GM12878 (cell line): Measurements from ENCODE around the gene PRKG1. TPM values are rescaled to one million over a fixed set of nuclear protein-coding genes. Genes with fewer than 3 reads are reported as not detected.

Source experiments
- ATAC-seq: fragments of 200-7000 bp; cut with Tn5 transposase; 3 replicates; pipeline ENCODE4 v1.9.1; 2020; ENCODE audit warnings: mild to moderate bottlenecking, moderate library complexity
- BruUV-seq: library from RNA; stranded (reverse); fragments of 400-500 nt; replicated peaks from 2 replicates; lab custom pipeline; 2021; lab: Mats Ljungman, UMichigan
- CTCF ChIA-PET: fragments of 300-600 bp; sonication (Branson Sonifier 250); formaldehyde crosslinking; extraction: SDS; loops from one replicate; lab custom pipeline; 2021; ENCODE audit warnings: inconsistent platforms; lab: Yijun Ruan, JAX
- POLR2A ChIA-PET: fragments of 350-600 bp; formaldehyde crosslinking; extraction: SDS; loops from one replicate; lab custom pipeline; 2021; ENCODE audit warnings: inconsistent platforms; lab: Charles Lee
- RAD21 ChIA-PET: fragments of 300-600 bp; sonication (Branson Sonifier 250); formaldehyde crosslinking; loops from one replicate; lab custom pipeline; 2023; ENCODE audit warnings: antibody characterized with exemption; ENCODE audit not compliant: unreplicated experiment; lab: Charles Lee
- SMC1A ChIA-PET: fragments of 300-600 bp; sonication (Branson Sonifier 250); formaldehyde crosslinking; loops from one replicate; lab custom pipeline; 2023; ENCODE audit not compliant: unreplicated experiment, uncharacterized antibody; lab: Charles Lee
- DNase-seq: peaks from one replicate; pipeline ENCODE4 v3.0.0-alpha.2; 2011; ENCODE audit warnings: low read depth, low spot score
- FAIRE-seq: peaks from 3 replicates; lab custom pipeline; 2011; peaks lifted over from hg19 to GRCh38; lab: Jason Lieb, UNC
- H2AFZ ChIP-seq: 2 replicates; pipeline ENCODE4 v1.6.0; 2011; ENCODE audit warnings: low read depth, low read length, control low read depth; ENCODE audit not compliant: control insufficient read depth
- H3K27ac ChIP-seq: 2 replicates; pipeline ENCODE4 v1.5.1; 2011; ENCODE audit warnings: control low read depth; ENCODE audit not compliant: control insufficient read depth, insufficient read depth
- H3K27me3 ChIP-seq, 2 experiments: replicated peaks in 1 of 2; 2 replicates each; pipeline versions ENCODE4 v1.6.0 to v1.6.1; 2011; ENCODE audit warnings: low read length in 1 of 2; ENCODE audit not compliant: control insufficient read depth in 2 of 2, insufficient read depth in 2 of 2
- H3K36me3 ChIP-seq, 2 experiments: 2 replicates each; pipeline ENCODE4 v1.5.1; 2011; ENCODE audit warnings: low read length in 1 of 2; ENCODE audit not compliant: control insufficient read depth in 2 of 2, insufficient read depth in 2 of 2
- H3K4me1 ChIP-seq: 2 replicates; pipeline ENCODE4 v1.6.1; 2011; ENCODE audit warnings: mild to moderate bottlenecking, low read length, moderate library complexity, mixed read lengths; ENCODE audit not compliant: control insufficient read depth, insufficient read depth
- H3K4me2 ChIP-seq: 2 replicates; pipeline ENCODE4 v1.6.0; 2011; ENCODE audit warnings: control low read depth; ENCODE audit not compliant: control insufficient read depth, insufficient read depth
- H3K4me3 ChIP-seq: fragments of 200-600 bp; sonication (generic); 2 replicates; pipeline ENCODE4 v1.5.1; 2016
- H3K79me2 ChIP-seq: 2 replicates; pipeline ENCODE4 v1.6.0; 2011; ENCODE audit warnings: low read length; ENCODE audit not compliant: control insufficient read depth, insufficient read depth
- H3K9ac ChIP-seq: 2 replicates; pipeline ENCODE4 v1.8.0; 2011; ENCODE audit warnings: low read length, control low read depth, mixed read lengths; ENCODE audit not compliant: control insufficient read depth, insufficient read depth
- H3K9me3 ChIP-seq: replicated peaks from 3 replicates; pipeline ENCODE4 v1.5.1; 2011; ENCODE audit warnings: mild to moderate bottlenecking, low read length; ENCODE audit not compliant: control insufficient read depth, insufficient read depth
- H4K20me1 ChIP-seq: 2 replicates; pipeline ENCODE4 v1.6.0; 2011; ENCODE audit not compliant: control insufficient read depth, insufficient read depth
- EP300 ChIP-seq, 2 experiments: fragments of 150-350 bp in 1 of 2; IDR thresholded peaks; 2 replicates each; pipeline ENCODE4 v1.6.1; 2011 to 2012; ENCODE audit warnings: low read depth in 2 of 2, low read length in 2 of 2, borderline replicate concordance in 1 of 2, improper control_type of control experiment in 1 of 2, inconsistent platforms in 1 of 2; ENCODE audit not compliant: control insufficient read depth in 1 of 2
- FOXM1 ChIP-seq: IDR thresholded peaks from 2 replicates; pipeline ENCODE4 v1.6.1; 2012; ENCODE audit warnings: low read depth, mild to moderate bottlenecking, inconsistent platforms, low read length, moderate library complexity
- MTA3 ChIP-seq: IDR thresholded peaks from 2 replicates; pipeline ENCODE4 v1.6.1; 2012; ENCODE audit warnings: low read length, inconsistent platforms, borderline replicate concordance
- NFIC ChIP-seq: IDR thresholded peaks from 2 replicates; pipeline ENCODE4 v1.6.1; 2012; ENCODE audit warnings: low read depth, mild to moderate bottlenecking, inconsistent platforms, low read length, moderate library complexity
- RAD21 ChIP-seq: IDR thresholded peaks from 2 replicates; pipeline ENCODE4 v1.6.1; 2011; ENCODE audit warnings: mild to moderate bottlenecking, low read depth, low read length, moderate library complexity; ENCODE audit not compliant: insufficient read depth
- RBBP5 ChIP-seq: fragments of 200-600 bp; sonication (generic); conservative IDR thresholded peaks from 2 replicates; pipeline ENCODE4 v1.6.1; 2016
- SIX5 ChIP-seq: IDR thresholded peaks from 2 replicates; pipeline ENCODE4 v1.6.1; 2011; ENCODE audit warnings: mild to moderate bottlenecking, low read depth, low read length, moderate library complexity; ENCODE audit not compliant: severe bottlenecking
- SREBF2 ChIP-seq: IDR thresholded peaks from 2 replicates; pipeline ENCODE4 v1.6.1; 2012; ENCODE audit warnings: mild to moderate bottlenecking, low read length
- YY1 ChIP-seq: IDR thresholded peaks from 2 replicates; pipeline ENCODE4 v1.6.1; 2011; ENCODE audit warnings: low read depth, mild to moderate bottlenecking, low read length
- ZNF384 ChIP-seq: IDR thresholded peaks from 2 replicates; pipeline ENCODE4 v1.6.1; 2012; ENCODE audit warnings: low read depth, mild to moderate bottlenecking, low read length, improper control_type of control experiment, borderline replicate concordance
- WGBS: methylation state at CpG from one replicate; pipeline ENCODE4 v1.1.6; 2016; ENCODE audit warnings: low lambda C conversion rate; ENCODE audit not compliant: insufficient replicate concordance, insufficient coverage; ENCODE audit errors: missing lambda C conversion rate; 5-methylcytosine and 5-hydroxymethylcytosine counted together
- in situ Hi-C: fragments of 300-500 bp; cut with MboI; formaldehyde crosslinking; loops from 9 replicates; pipeline ENCODE4 v1.14.3; 2018; ENCODE audit warnings: mixed read lengths
- intact Hi-C: fragments of 100-400 bp; cut with micrococcal nuclease; formaldehyde crosslinking; loops from one replicate; pipeline ENCODE4 v1.14.2; 2022; ENCODE audit not compliant: unreplicated experiment
- polyA plus RNA-seq, 11 experiments: library from polyadenylated mRNA; depleted of rRNA in 4 of 11; unstranded in 6 of 11; stranded (reverse) in 5 of 11; fragments of >200 nt; fragmentation: Nextera tagmentation in 4 of 11; fragmentation: Illumina TruSeq in 1 of 11; extraction: Ambion mirVana in 4 of 11; extraction: Trizol in 1 of 11; gene quantifications; 1 replicate in 1 of 11; 2 replicates in 10 of 11; pipeline versions ENCODE4 v1.2.1 to v1.2.3, GENCODE V29; 2011 to 2016; ENCODE audit warnings: inconsistent platforms in 2 of 11, missing spikeins in 2 of 11, low read depth in 1 of 11
- total RNA-seq, 4 experiments: library from RNA; depleted of rRNA in 3 of 4; stranded (reverse); fragments of >200 nt in 3 of 4; fragmentation: Illumina TruSeq in 1 of 4; extraction: Trizol in 1 of 4; gene quantifications; 2 replicates each; pipeline versions ENCODE4 v1.2.1 to v1.2.3, GENCODE V29; 2013 to 2021
- TF ChIP-seq, protein P1 (sequence below), 3 experiments: IDR thresholded peaks in 2 of 3; conservative IDR thresholded peaks in 1 of 3; 2 replicates each; pipeline ENCODE4 v1.5.1; 2011; ENCODE audit warnings: low read depth in 3 of 3, low read length in 3 of 3, mild to moderate bottlenecking in 3 of 3, control low read depth in 2 of 3, moderate library complexity in 2 of 3, inconsistent platforms in 1 of 3, mixed read lengths in 1 of 3; ENCODE audit not compliant: control insufficient read depth in 2 of 3, insufficient read depth in 1 of 3; ENCODE audit errors: extremely low read depth in 1 of 3

Gene PRKG1
- total and polyA plus RNA-seq, 10 of the 15 experiments (the other 5 are each of a cell fraction or from before 2014, with no cell fraction given), result 0.04 to 0.05 TPM; not detected in 8

- no peak overlapping the region for H3K4me2 ChIP-seq
- no peak overlapping the region for H3K4me3 ChIP-seq
- no peaks in the 10 kb centered on the region for H4K20me1 ChIP-seq
- H3K4me1 ChIP-seq, result no peaks in the 10 kb centered on the region
- intact Hi-C loops, result no loop called here
- no peaks in the 10 kb centered on the region; a peak in 1 of 4 replicates for H3K27me3 ChIP-seq
- H3K9me3 ChIP-seq, result no peaks in the 10 kb centered on the region
- no peak overlapping the region for H2AFZ ChIP-seq
- TF ChIP-seq SREBF2 (no peak), EP300 (IDR thresholded peaks at IDR 0.05; ENCODE audit: borderline replicate concordance in 1 of 2, control insufficient read depth in 1 of 2, low read depth in 2 of 2, low read length in 2 of 2) (no peak), FOXM1 (no peak), ZNF384 (no peak), MTA3 (no peak), RAD21 (no peak), SIX5 (no peak), YY1 (no peak), NFIC (no peak), RBBP5 (no peak)
- TF ChIP-seq, protein P1, sequence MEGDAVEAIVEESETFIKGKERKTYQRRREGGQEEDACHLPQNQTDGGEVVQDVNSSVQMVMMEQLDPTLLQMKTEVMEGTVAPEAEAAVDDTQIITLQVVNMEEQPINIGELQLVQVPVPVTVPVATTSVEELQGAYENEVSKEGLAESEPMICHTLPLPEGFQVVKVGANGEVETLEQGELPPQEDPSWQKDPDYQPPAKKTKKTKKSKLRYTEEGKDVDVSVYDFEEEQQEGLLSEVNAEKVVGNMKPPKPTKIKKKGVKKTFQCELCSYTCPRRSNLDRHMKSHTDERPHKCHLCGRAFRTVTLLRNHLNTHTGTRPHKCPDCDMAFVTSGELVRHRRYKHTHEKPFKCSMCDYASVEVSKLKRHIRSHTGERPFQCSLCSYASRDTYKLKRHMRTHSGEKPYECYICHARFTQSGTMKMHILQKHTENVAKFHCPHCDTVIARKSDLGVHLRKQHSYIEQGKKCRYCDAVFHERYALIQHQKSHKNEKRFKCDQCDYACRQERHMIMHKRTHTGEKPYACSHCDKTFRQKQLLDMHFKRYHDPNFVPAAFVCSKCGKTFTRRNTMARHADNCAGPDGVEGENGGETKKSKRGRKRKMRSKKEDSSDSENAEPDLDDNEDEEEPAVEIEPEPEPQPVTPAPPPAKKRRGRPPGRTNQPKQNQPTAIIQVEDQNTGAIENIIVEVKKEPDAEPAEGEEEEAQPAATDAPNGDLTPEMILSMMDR (IDR thresholded peaks at IDR 0.05 in 2 of 3, conservative IDR thresholded peaks at IDR 0.05 in 1 of 3; ENCODE audit: control insufficient read depth in 2 of 3, extremely low read depth in 1 of 3, insufficient read depth in 1 of 3, low read depth in 3 of 3, low read length in 3 of 3), result no peak
- DNase-seq (no peak), FAIRE-seq (no peak), ATAC-seq (no peak)
- RAD21 ChIA-PET, result no interaction called here
- BruUV-seq, result no TSS peak
- POLR2A ChIA-PET, result interaction anchor here (0.6 kb wide), 1 partner anchor 25 kb away, joined by 4 read pairs; no protein-coding TSS in a partner anchor
- 44% methylated on average over 4 of the region's 4 CpGs for WGBS
- no peaks in the 10 kb centered on the region for H3K36me3 ChIP-seq
- no peaks in the 10 kb centered on the region for H3K79me2 ChIP-seq
- H3K27ac ChIP-seq, result no peak overlapping the region
- SMC1A ChIA-PET, result no interaction called here
- H3K9ac ChIP-seq, result no peak overlapping the region
- in situ Hi-C loops, result no loop called here
- CTCF ChIA-PET, result no interaction called here
Measured at GRCh38 chr10:51638211-51638610, 563.9 kb downstream of the PRKG1 start.
